Neuronal stem cell (in vitro differentiated cells): ENCODE results near the gene HIGD1C.

Source experiments
- DNase-seq: peaks from one replicate; pipeline ENCODE4 v3.0.0-alpha.2; 2013; ENCODE audit warnings: low spot score
- H2AFZ ChIP-seq: one replicate; pipeline ENCODE4 v1.6.1; 2013; ENCODE audit warnings: mild to moderate bottlenecking, low read length, inconsistent platforms
- H2AK5ac ChIP-seq: 2 replicates; pipeline ENCODE4 v1.6.1; 2013; ENCODE audit warnings: low read depth, mild to moderate bottlenecking, inconsistent platforms, low read length, moderate library complexity, mixed read lengths
- H2BK120ac ChIP-seq: 2 replicates; pipeline ENCODE4 v1.6.1; 2013; ENCODE audit warnings: low read depth, mild to moderate bottlenecking, inconsistent platforms, low read length, moderate library complexity, mixed read lengths
- H2BK12ac ChIP-seq: one replicate; pipeline ENCODE4 v1.6.1; 2013; ENCODE audit warnings: low read length, inconsistent platforms
- H2BK15ac ChIP-seq: 2 replicates; pipeline ENCODE4 v1.6.1; 2013; ENCODE audit warnings: mild to moderate bottlenecking, low read length, inconsistent platforms, mixed read lengths
- H2BK5ac ChIP-seq: one replicate; pipeline ENCODE4 v1.6.1; 2013; ENCODE audit warnings: inconsistent platforms, mild to moderate bottlenecking, low read length, moderate library complexity
- H3K14ac ChIP-seq: one replicate; pipeline ENCODE4 v1.6.1; 2013; ENCODE audit warnings: low read length, inconsistent platforms
- H3K18ac ChIP-seq: 2 replicates; pipeline ENCODE4 v1.6.1; 2013; ENCODE audit warnings: low read length, inconsistent platforms
- H3K23ac ChIP-seq: 2 replicates; pipeline ENCODE4 v1.6.1; 2013; ENCODE audit warnings: low read depth, mild to moderate bottlenecking, mixed read lengths, low read length, inconsistent platforms; ENCODE audit not compliant: poor library complexity
- H3K27ac ChIP-seq: replicated peaks from 3 replicates; pipeline ENCODE4 v1.5.1; 2013; ENCODE audit warnings: low read length, inconsistent platforms
- H3K27me3 ChIP-seq, 3 experiments: 2 replicates each; pipeline ENCODE4 v1.6.1; 2013; ENCODE audit warnings: low read length in 3 of 3, mild to moderate bottlenecking in 2 of 3, inconsistent platforms in 1 of 3, low read depth in 1 of 3, mixed read lengths in 1 of 3, moderate library complexity in 1 of 3; ENCODE audit not compliant: control insufficient read depth in 3 of 3, insufficient read depth in 3 of 3
- H3K36me3 ChIP-seq, 2 donors: replicated peaks in 1 of 2; 2 replicates each; pipeline ENCODE4 v1.6.1; 2013; ENCODE audit warnings: low read length in 2 of 2; ENCODE audit not compliant: control insufficient read depth in 2 of 2, insufficient read depth in 2 of 2
- H3K4ac ChIP-seq: 2 replicates; pipeline ENCODE4 v1.6.1; 2013; ENCODE audit warnings: inconsistent platforms, mild to moderate bottlenecking, low read length, moderate library complexity
- H3K4me1 ChIP-seq, 2 donors: 1 replicate in 1 of 2; 2 replicates in 1 of 2; pipeline ENCODE4 v1.6.1; 2013; ENCODE audit warnings: low read length in 2 of 2, low read depth in 1 of 2; ENCODE audit not compliant: control insufficient read depth in 2 of 2, insufficient read depth in 1 of 2
- H3K4me2 ChIP-seq: one replicate; pipeline ENCODE4 v1.6.1; 2013; ENCODE audit warnings: mild to moderate bottlenecking, low read length, inconsistent platforms; ENCODE audit not compliant: insufficient read depth, poor library complexity, severe bottlenecking
- H3K4me3 ChIP-seq, 2 donors: 2 replicates each; pipeline ENCODE4 v1.5.1; 2013; ENCODE audit warnings: low read length in 2 of 2, mild to moderate bottlenecking in 2 of 2, inconsistent platforms in 1 of 2, moderate library complexity in 1 of 2
- H3K79me1 ChIP-seq: one replicate; pipeline ENCODE4 v1.6.1; 2013; ENCODE audit warnings: low read depth, mild to moderate bottlenecking, inconsistent platforms, low read length, moderate library complexity
- H3K9ac ChIP-seq: one replicate; pipeline ENCODE4 v1.6.1; 2013; ENCODE audit warnings: mild to moderate bottlenecking, low read depth, low read length, inconsistent platforms; ENCODE audit not compliant: poor library complexity
- H3K9me3 ChIP-seq, 2 donors: replicated peaks in 1 of 2; 2 replicates each; pipeline versions ENCODE3 to v1.6.1; 2013; ENCODE audit warnings: low read length in 2 of 2, mild to moderate bottlenecking in 2 of 2, inconsistent platforms in 1 of 2, low read depth in 1 of 2, mixed read lengths in 1 of 2, moderate library complexity in 1 of 2; ENCODE audit not compliant: control insufficient read depth in 2 of 2, insufficient read depth in 1 of 2
- H4K8ac ChIP-seq: one replicate; pipeline ENCODE4 v1.6.1; 2013; ENCODE audit warnings: low read depth, mild to moderate bottlenecking, inconsistent platforms, low read length, moderate library complexity
- H4K91ac ChIP-seq: one replicate; pipeline ENCODE4 v1.6.1; 2013; ENCODE audit warnings: low read length, low read depth, mild to moderate bottlenecking, inconsistent platforms; ENCODE audit not compliant: poor library complexity
- WGBS, 2 donors: extraction: QIAGEN DNeasy Blood & Tissue Kit; methylation state at CpG; one replicate each; pipeline ENCODE4 v1.1.7; 2013; ENCODE audit warnings: missing lambda C conversion rate in 2 of 2, mixed read lengths in 1 of 2; ENCODE audit not compliant: insufficient read length in 2 of 2, insufficient replicate concordance in 1 of 2; ENCODE audit errors: extremely low coverage in 2 of 2; 5-methylcytosine and 5-hydroxymethylcytosine counted together

HIGD1C gene

DNA sequence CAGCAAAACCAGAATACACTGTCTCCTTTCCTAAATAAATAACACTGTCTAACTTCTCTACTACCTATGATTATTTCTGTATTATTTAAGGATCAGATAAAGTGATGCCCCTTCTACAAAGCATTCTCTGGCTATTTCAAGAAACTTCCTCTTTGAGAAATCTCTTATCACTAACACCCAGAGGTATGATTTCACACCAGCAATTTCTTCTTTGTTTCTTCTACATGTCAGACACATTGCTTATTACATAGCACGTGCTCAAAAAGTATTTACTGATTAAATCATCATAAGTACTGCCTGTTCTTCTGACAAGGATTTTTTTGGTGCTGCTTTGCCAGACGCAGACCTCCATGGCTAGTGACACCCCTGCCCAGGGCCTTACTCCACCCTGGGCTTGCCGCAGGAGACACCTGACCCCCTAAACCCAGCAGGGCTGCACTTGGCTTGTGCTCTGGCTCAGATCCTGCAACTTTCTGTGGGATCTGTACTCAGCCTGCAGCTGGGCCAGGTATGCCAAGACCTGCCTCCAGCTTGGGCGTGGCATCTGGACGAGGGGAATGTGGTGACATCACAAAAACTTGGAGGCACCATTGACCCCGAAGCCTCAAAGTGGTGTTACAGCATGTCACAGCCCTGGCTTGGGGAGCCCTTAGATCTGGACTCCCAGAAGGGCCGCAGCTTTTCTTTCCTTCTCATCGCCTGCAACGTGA, 15.4 kb upstream of the HIGD1C start:
- Histone ChIP-seq H3K4me3 (peak overlapping the region in 1 of 2 donors; percentile 42), H3K14ac (no peak overlapping the region), H3K23ac (no peak overlapping the region), H2BK15ac (peak overlapping the region; percentile 55), H3K4me2 (no peak overlapping the region), H4K8ac (no peak overlapping the region), H4K91ac (no peak overlapping the region), H3K4me1 (peaks cover 4 to 5% of the 10 kb centered on the region in 2 donors), H3K36me3 (no peaks in the 10 kb centered on the region), H3K27ac (no peak overlapping the region), H3K27me3 (no peaks in the 10 kb centered on the region), H3K4ac (no peak overlapping the region), H2AK5ac (no peak overlapping the region), H2BK120ac (no peak overlapping the region), H3K79me1 (no peaks in the 10 kb centered on the region), H2BK12ac (no peak overlapping the region), H3K18ac (peak overlapping the region; percentile 27), H3K9ac (no peak overlapping the region), H2AFZ (no peak overlapping the region), H3K9me3 (no peaks in the 10 kb centered on the region), H2BK5ac (peak overlapping the region; percentile 7)
- DNase-seq = no peak
- WGBS, 2 donors = no CpG with 5 or more reads among the region's 9 CpGs

DNA sequence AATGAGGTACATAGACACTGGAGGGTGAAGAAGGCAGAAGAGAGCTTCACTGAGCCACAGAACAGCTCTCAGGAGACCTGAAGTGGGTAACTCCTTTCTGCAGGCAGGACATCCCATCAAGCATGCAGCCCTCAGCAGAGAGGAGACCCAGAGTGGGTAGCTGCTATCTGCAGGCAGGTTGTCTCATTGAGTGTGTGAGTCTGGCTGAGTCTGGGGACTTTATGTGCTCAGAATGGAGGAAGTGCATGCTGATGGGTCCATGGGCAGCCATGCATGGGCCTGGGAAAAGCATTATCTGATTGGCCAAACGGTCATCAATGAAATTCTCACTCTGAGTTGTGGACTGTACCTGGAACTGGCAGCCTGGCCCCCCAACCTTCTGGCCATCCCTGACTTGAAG, 14.7 kb upstream of the HIGD1C start:
- H2BK15ac ChIP-seq = no peak overlapping the region
- H4K91ac ChIP-seq = no peak overlapping the region
- H3K4ac ChIP-seq = no peak overlapping the region
- H4K8ac ChIP-seq = no peak overlapping the region
- H3K9me3 ChIP-seq = no peaks in the 10 kb centered on the region
- H2AK5ac ChIP-seq = no peak overlapping the region
- H3K79me1 ChIP-seq = no peaks in the 10 kb centered on the region
- H3K18ac ChIP-seq = no peak overlapping the region
- no peak overlapping the region for H2BK12ac ChIP-seq
- H3K9ac ChIP-seq = no peak overlapping the region
- H2BK120ac ChIP-seq = no peak overlapping the region
- H3K4me2 ChIP-seq = no peak overlapping the region
- DNase-seq = no peak
- no peaks in the 10 kb centered on the region for H3K27me3 ChIP-seq
- peaks cover 4 to 5% of the 10 kb centered on the region in 2 donors for H3K4me1 ChIP-seq
- no peak overlapping the region for H3K23ac ChIP-seq
- no peak overlapping the region for H3K27ac ChIP-seq
- peak overlapping the region; percentile 7 for H2BK5ac ChIP-seq
- peak overlapping the region in 1 of 2 donors; percentile 36 for H3K4me3 ChIP-seq
- H3K36me3 ChIP-seq = no peaks in the 10 kb centered on the region
- H2AFZ ChIP-seq = no peak overlapping the region
- H3K14ac ChIP-seq = no peak overlapping the region
- no CpG with 5 or more reads among the region's 1 CpG for WGBS, 2 donors

DNA sequence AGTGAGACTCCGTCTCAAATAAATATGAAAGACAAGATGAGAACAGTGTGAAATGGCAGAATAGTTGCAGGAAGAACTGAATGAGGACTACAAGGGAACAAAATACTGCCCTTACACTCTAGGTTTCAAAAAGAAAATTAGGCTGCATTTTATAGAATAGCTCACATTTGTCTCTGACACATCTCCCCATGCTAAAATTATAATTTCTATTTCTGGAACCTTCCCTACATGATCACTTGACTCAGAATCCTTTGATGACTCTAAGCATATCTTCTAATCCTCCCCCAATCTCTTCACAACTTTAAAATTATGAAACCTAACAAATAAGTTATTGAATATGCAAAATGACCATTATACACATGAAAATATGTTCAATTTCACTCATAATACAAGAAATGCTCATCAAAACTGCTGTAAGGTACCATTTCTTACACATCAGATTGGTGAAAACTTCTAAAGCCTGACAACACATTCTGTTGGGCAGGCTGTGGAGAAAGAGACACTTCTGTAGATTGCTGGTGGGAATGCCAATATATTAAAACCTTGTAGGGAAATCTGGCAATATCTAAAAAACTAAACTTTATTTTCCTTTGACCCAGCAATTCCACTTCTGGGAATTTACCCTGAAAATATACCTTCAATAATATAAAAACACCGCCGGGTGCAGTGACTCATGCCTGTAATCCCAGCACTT, 4.3 kb upstream of the HIGD1C start:
- H3K4me3 ChIP-seq = no peak overlapping the region
- no peak overlapping the region for H3K4ac ChIP-seq
- H3K18ac ChIP-seq = no peak overlapping the region
- no peak overlapping the region for H3K23ac ChIP-seq
- no peak overlapping the region for H3K4me2 ChIP-seq
- no peak overlapping the region for H2BK15ac ChIP-seq
- H2BK12ac ChIP-seq = no peak overlapping the region
- no peaks in the 10 kb centered on the region for H3K36me3 ChIP-seq
- no peak overlapping the region for H3K14ac ChIP-seq
- H4K91ac ChIP-seq = no peak overlapping the region
- H2BK5ac ChIP-seq = no peak overlapping the region
- H3K9me3 ChIP-seq = no peaks in the 10 kb centered on the region
- no peaks in the 10 kb centered on the region for H3K79me1 ChIP-seq
- no peak overlapping the region for H3K9ac ChIP-seq
- no CpG with 5 or more reads among the region's 3 CpGs for WGBS, 2 donors
- H3K27me3 ChIP-seq = no peaks in the 10 kb centered on the region
- DNase-seq = no peak
- H4K8ac ChIP-seq = no peak overlapping the region
- H3K27ac ChIP-seq = no peak overlapping the region
- no peak overlapping the region for H2AFZ ChIP-seq
- no peak overlapping the region for H2AK5ac ChIP-seq
- no peak overlapping the region for H2BK120ac ChIP-seq
- H3K4me1 ChIP-seq = no peaks in the 10 kb centered on the region

DNA sequence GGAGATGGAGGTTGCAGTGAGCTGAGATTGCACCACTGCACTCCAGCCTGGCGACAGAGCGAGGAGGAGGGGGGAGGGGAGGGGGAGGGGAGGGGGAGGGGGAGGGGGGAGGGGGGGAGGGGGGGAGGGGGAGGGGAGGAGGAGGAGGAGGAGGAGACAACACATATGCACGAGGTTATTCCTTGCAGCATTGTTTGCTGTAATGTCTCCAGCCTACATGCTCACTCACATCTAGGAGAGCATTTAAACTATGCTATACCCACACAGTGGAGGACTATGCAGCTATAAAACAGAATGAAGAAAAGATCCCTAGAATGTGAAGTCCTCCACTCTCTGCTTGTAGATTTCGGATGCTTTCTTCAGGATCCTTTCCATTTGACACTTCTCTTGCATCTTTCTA, 3.5 kb upstream of the HIGD1C start:
- H3K9me3 ChIP-seq = no peaks in the 10 kb centered on the region
- no CpG with 5 or more reads among the region's 4 CpGs for WGBS, 2 donors
- no peak overlapping the region for H3K4me2 ChIP-seq

More for the DNA sequence above, 3.5 kb upstream of the HIGD1C start:
- no peak for DNase-seq
- Histone ChIP-seq H3K79me1 (no peaks in the 10 kb centered on the region), H2BK120ac (no peak overlapping the region), H4K91ac (no peak overlapping the region), H3K18ac (no peak overlapping the region), H3K36me3 (no peaks in the 10 kb centered on the region), H2AFZ (no peak overlapping the region), H3K14ac (no peak overlapping the region), H2AK5ac (no peak overlapping the region), H3K4me1 (no peaks in the 10 kb centered on the region), H3K27ac (no peak overlapping the region), H4K8ac (no peak overlapping the region), H2BK15ac (no peak overlapping the region), H3K4ac (no peak overlapping the region), H3K23ac (no peak overlapping the region), H3K4me3 (no peak overlapping the region), H3K27me3 (no peaks in the 10 kb centered on the region), H2BK12ac (no peak overlapping the region), H3K9ac (no peak overlapping the region), H2BK5ac (no peak overlapping the region)
